Astrocyte of the cerebellum (primary cell): ENCODE data around the gene ST8SIA6.

ENCODE experiments used
- DNase-seq: peaks from one replicate; pipeline ENCODE4 v3.0.0-alpha.2; 2011; ENCODE audit warnings: low read depth
- H3K4me3 ChIP-seq: 2 replicates; pipeline ENCODE4 v1.5.1; 2011; ENCODE audit warnings: mild to moderate bottlenecking, low read depth, low read length, moderate library complexity
- CTCF ChIP-seq: IDR thresholded peaks from 2 replicates; pipeline ENCODE4 v1.5.1; 2012; ENCODE audit warnings: low read length, low read depth, moderate library complexity, mild to moderate bottlenecking; ENCODE audit errors: missing control alignments
- in situ Hi-C: cut with HindIII; loops from 2 replicates; pipeline ENCODE4 v1.10.0; 2017; ENCODE audit warnings: low sequenced_read_pairs

Gene ST8SIA6

GRCh38 chr10:17353568-17354300 is 100.7 kb downstream of the ST8SIA6 start:
- no peak overlapping the region for H3K4me3 ChIP-seq
- no peak for DNase-seq
- no peak for TF ChIP-seq CTCF
- in situ Hi-C loops, result no loop called here

- no peak for TF ChIP-seq CTCF
- in situ Hi-C loops, result no loop called here
- no peak for DNase-seq
- H3K4me3 ChIP-seq, result no peak overlapping the region
Observed at GRCh38 chr10:17352583-17352982, 101.8 kb downstream of the ST8SIA6 start.

- no peak for DNase-seq
- in situ Hi-C loops, result no loop called here
- no peak overlapping the region for H3K4me3 ChIP-seq
- TF ChIP-seq CTCF, result no peak
Observed at GRCh38 chr10:17351506-17351905, 102.9 kb downstream of the ST8SIA6 start.

GRCh38 chr10:17349717-17350116 is 104.7 kb downstream of the ST8SIA6 start:
- in situ Hi-C loops, result no loop called here
- no peak for DNase-seq
- H3K4me3 ChIP-seq, result no peak overlapping the region
- TF ChIP-seq CTCF, result no peak

GRCh38 chr10:17348501-17349349 is 105.7 kb downstream of the ST8SIA6 start:
- no peak overlapping the region for H3K4me3 ChIP-seq
- DNase-seq, result peak; percentile 81
- in situ Hi-C loops, result no loop called here
- TF ChIP-seq CTCF, result no peak

GRCh38 chr10:17348011-17348500 is 106.3 kb downstream of the ST8SIA6 start:
- no peak for DNase-seq
- TF ChIP-seq CTCF, result no peak
- in situ Hi-C loops, result no loop called here
- no peak overlapping the region for H3K4me3 ChIP-seq
